ENCODE measurements around the gene PDE6G. TPM values are rescaled to one million over a fixed set of nuclear protein-coding genes. Genes with fewer than 3 reads are reported as not detected.

Gene PDE6G
- total and polyA plus RNA-seq, 4 donors, result 0.25 to 1.9 (median 1.3) TPM

- TF ChIP-seq ZBTB33 (IDR thresholded peaks at IDR 0.05) (no peak), SP1 (IDR thresholded peaks at IDR 0.05) (no peak)
Observed at GRCh38 chr17:81690549-81690948, 34.2 kb upstream of the PDE6G start (continued).

GRCh38 chr17:81690066-81690465 is 33.7 kb upstream of the PDE6G start:
- DNase-seq (ENCODE audit: low spot score), result no peak
- Histone ChIP-seq H3K27ac (ENCODE audit: low read depth in 1 of 2, low read length in 2 of 2) (no peak overlapping the region), H3K4me3 (ENCODE audit: low read depth in 1 of 3, low read length in 3 of 3) (no peak overlapping the region), H3K9me3 (ENCODE audit: control insufficient read depth in 4 of 4, low read length in 3 of 4) (no peaks in the 10 kb centered on the region), H3K4me1 (ENCODE audit: control insufficient read depth in 4 of 4, insufficient read depth in 4 of 4, low read length in 3 of 4) (peaks cover 5 to 9% (median 7%) of the 10 kb centered on the region in 4 donors), H3K27me3 (ENCODE audit: control insufficient read depth in 4 of 4, insufficient read depth in 4 of 4, low read length in 3 of 4) (no peaks in the 10 kb centered on the region), H3K36me3 (ENCODE audit: control insufficient read depth in 4 of 4, insufficient read depth in 3 of 4, low read depth in 1 of 4, low read length in 3 of 4) (peaks cover 10 to 86% (median 22%) of the 10 kb centered on the region in 4 donors), H3K9ac (ENCODE audit: low read depth in 1 of 2, low read length in 2 of 2) (no peak overlapping the region)
- TF ChIP-seq JUND (IDR thresholded peaks at IDR 0.05), result no peak
- TF ChIP-seq ATF3 (IDR thresholded peaks at IDR 0.05), result no peak
- no peak for TF ChIP-seq HNF4A (conservative IDR thresholded peaks at IDR 0.05)
- no peak for TF ChIP-seq NR2F2 (IDR thresholded peaks at IDR 0.05)
- TF ChIP-seq EGR1 (IDR thresholded peaks at IDR 0.05; ENCODE audit: low read depth in 2 of 2), result no peak
- TF ChIP-seq RAD21 (IDR thresholded peaks at IDR 0.05), result no peak
- no peak for TF ChIP-seq FOXA2 (IDR thresholded peaks at IDR 0.05)
- no peak for TF ChIP-seq SP1 (IDR thresholded peaks at IDR 0.05)
- WGBS, result 92% methylated on average over 18 of the region's 18 CpGs

- 94% methylated on average over 14 of the region's 14 CpGs for WGBS
- Histone ChIP-seq H3K4me1 (ENCODE audit: control insufficient read depth in 4 of 4, insufficient read depth in 4 of 4, low read length in 3 of 4) (peaks cover 6 to 17% (median 14%) of the 10 kb centered on the region in 4 donors), H3K4me3 (ENCODE audit: low read depth in 1 of 3, low read length in 3 of 3) (no peak overlapping the region), H3K36me3 (ENCODE audit: control insufficient read depth in 4 of 4, insufficient read depth in 3 of 4, low read depth in 1 of 4, low read length in 3 of 4) (peaks cover 9 to 72% (median 18%) of the 10 kb centered on the region in 4 donors), H3K27me3 (ENCODE audit: control insufficient read depth in 4 of 4, insufficient read depth in 4 of 4, low read length in 3 of 4) (no peaks in the 10 kb centered on the region), H3K9ac (ENCODE audit: low read depth in 1 of 2, low read length in 2 of 2) (no peak overlapping the region), H3K9me3 (ENCODE audit: control insufficient read depth in 4 of 4, low read length in 3 of 4) (no peaks in the 10 kb centered on the region), H3K27ac (ENCODE audit: low read depth in 1 of 2, low read length in 2 of 2) (no peak overlapping the region)
- no peak for DNase-seq (ENCODE audit: low spot score)
- no peak for TF ChIP-seq SP1 (IDR thresholded peaks at IDR 0.05)
- TF ChIP-seq ZBTB33 (IDR thresholded peaks at IDR 0.05), result no peak
- no peak for TF ChIP-seq NR2F2 (IDR thresholded peaks at IDR 0.05)
- no peak for TF ChIP-seq REST (IDR thresholded peaks at IDR 0.05)
- no peak for TF ChIP-seq TAF1 (conservative IDR thresholded peaks at IDR 0.05)
- no peak for TF ChIP-seq CTCF (IDR thresholded peaks at IDR 0.05; ENCODE audit: low read depth, low read length, missing input control)
Observed at GRCh38 chr17:81688616-81689015, 32.3 kb upstream of the PDE6G start.
